GM18873 (cell line): ENCODE results near the gene PTPRM.

Experiments used
- ATAC-seq: cut with Tn5 transposase; IDR thresholded peaks from one replicate; pipeline ENCODE4 v1.9.1; 2021; ENCODE audit warnings: mild to moderate bottlenecking, moderate library complexity, moderate number of reproducible peaks; ENCODE audit not compliant: unreplicated experiment, low FRiP score

PTPRM gene

GRCh38 chr18:7749510-7749981, 182.4 kb downstream of the PTPRM start:
- ATAC-seq: no peak

- ATAC-seq: no peak
Observed at GRCh38 chr18:7750095-7750663, 183.1 kb downstream of the PTPRM start.

DNA sequence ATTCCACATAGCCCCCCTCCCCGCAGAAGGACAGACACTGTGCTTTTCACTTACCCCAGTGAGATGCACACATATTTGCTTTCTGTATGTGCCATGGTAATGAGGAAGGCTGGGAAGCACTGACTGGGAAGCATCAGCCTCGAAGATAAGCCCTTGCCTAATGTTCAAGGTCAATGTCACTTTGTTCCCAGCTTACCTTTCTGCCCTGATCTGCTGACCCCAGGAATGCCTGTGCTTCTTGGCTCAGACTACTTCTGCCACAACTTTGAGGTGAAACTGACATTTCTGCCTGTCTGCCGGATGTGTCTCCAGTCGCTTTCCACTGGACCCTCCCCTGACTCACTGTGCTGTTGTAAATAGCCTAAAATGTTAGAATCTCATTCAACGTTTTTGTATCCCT, 183.8 kb downstream of the PTPRM start:
- ATAC-seq: no peak

- ATAC-seq: no peak
Observed at GRCh38 chr18:7754258-7754657, 187.1 kb downstream of the PTPRM start.

DNA sequence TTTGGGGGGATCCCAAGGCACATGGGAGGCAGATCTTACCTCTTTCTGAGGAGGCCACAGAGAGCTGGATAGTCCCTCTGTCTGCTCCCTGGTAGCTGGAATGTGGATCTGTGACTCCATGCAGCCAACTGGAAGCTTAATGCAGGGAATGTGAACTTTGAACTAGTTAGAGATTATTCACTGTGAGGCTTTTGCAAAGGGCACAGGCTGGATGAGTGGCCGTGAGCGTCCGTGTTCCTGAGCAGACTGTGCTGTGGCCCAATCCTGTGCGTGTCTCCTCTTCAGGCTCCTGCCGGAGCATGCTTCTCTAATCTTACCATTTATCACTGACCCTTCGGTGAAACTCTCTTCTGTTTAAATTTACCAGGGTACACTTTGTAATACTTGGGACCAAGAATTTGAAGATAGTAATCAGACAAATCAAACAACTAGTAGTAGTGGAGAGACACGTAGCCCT, 187.6 kb downstream of the PTPRM start:
- no peak for ATAC-seq

- no peak for ATAC-seq
Observed at GRCh38 chr18:7755753-7756475, 188.8 kb downstream of the PTPRM start.

- no peak for ATAC-seq
Observed at GRCh38 chr18:7757175-7757574, 190.1 kb downstream of the PTPRM start.

- ATAC-seq: no peak
Observed at GRCh38 chr18:7758764-7759163, 191.6 kb downstream of the PTPRM start.

DNA sequence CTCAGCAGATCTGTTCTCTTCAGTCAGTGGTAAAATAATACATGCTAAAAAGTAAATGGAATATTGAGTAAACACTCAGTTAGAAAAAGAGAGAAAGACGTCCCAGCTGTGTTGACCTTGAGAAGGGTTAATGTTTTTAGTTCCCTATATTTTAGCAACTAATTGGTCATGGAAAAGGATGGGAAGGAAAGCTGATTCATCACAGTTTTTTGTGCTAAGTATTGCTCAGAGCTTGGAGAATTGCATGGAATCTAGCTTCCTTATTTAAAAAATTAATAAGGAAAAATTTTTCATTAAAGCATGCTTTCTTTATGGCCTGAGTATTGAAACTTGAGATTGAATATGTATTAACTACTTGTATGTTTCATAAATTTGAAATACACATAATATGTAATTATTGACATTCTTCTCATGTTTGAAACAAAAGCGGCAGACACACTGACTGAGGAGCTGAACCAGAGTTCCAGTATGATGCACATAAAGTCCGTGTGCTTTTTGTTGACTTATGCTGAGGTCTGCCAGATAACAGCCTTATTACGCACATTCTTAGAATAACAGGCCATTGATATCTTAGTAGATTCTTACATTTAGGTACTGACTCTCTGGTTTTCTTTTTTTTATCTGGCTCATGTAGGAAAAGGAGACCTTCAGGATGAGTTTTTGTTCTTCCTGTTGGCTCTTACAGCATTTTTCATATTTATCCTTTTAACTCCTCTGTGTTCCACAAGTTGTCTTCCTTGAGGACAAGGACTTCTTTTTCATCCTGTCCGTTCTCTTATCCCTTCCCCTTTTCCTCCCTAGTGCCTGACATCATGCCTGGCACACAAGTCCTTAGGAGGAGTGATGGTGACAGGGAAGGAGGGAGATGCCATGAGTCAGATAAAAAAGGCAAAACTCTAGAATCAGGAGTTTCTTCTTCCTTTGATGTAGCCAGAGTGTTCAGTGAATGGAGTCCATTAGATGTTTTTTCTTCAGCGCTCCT, 194.1 kb downstream of the PTPRM start:
- ATAC-seq: no peak

DNA sequence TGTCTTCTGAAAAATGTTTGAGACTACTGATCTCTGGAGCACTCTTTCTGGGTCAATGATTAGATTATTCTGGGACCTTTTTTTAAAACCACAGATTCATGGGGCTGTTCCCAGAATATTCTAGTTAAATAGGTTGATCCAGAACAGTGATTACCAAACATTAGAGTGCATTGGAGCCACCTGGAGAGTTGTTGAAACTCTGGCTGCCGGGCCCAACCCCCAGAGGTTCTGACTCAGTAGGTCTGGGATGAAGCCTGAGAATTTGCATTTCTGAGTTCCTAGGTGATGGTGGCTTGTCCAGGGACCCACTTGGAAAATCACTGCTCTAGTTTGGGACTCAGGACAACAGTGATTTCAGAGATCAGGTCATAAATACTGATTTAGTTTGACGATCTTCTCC, 197.3 kb downstream of the PTPRM start:
- no peak for ATAC-seq

- ATAC-seq: no peak
Observed at GRCh38 chr18:7766346-7766745, 199.2 kb downstream of the PTPRM start.

DNA sequence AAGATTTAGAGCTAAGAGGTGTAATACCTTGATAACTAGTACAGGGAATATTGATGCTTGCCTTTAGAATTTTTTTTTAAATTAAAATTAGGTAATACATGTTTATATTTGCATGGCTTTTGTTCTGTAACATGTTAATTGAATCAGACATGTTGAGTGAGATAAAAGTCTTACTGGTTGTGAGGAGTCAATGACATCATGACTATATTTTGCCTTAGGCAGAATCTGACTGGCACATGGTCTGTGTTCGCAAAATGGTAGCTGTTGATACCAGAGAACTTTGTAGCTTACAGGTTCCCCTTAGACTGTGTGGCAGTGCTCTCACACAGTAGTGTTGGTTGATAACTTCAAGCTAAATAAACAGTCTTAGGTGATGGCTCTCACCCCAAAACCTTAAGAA, 199.7 kb downstream of the PTPRM start:
- ATAC-seq: no peak

DNA sequence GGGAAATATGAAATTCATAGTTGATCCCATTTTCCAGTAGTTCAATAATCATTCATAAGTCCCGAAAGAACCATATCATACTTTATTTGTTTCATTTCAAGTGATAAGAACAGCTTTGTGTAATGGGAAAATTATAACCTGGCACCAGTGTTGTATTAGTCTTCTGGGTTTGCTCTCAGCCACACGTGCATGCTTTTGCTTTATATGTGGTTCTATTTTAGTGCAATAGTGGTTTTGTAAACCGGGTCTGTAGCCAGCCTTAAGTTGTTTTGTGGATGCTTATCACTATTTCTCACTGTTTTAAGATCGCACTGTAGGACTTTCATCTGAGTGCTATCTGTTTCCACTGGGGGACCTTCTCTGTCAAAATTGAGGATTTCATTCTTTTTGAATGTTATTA, 203.8 kb downstream of the PTPRM start:
- no peak for ATAC-seq

- no peak for ATAC-seq
Observed at GRCh38 chr18:7772510-7772888, 205.4 kb downstream of the PTPRM start.

GRCh38 chr18:7772951-7773350, 205.8 kb downstream of the PTPRM start:
- no peak for ATAC-seq

- no peak for ATAC-seq
Observed at GRCh38 chr18:7775128-7775527, 208.0 kb downstream of the PTPRM start.

GRCh38 chr18:7775843-7776242, 208.7 kb downstream of the PTPRM start:
- ATAC-seq: no peak

DNA sequence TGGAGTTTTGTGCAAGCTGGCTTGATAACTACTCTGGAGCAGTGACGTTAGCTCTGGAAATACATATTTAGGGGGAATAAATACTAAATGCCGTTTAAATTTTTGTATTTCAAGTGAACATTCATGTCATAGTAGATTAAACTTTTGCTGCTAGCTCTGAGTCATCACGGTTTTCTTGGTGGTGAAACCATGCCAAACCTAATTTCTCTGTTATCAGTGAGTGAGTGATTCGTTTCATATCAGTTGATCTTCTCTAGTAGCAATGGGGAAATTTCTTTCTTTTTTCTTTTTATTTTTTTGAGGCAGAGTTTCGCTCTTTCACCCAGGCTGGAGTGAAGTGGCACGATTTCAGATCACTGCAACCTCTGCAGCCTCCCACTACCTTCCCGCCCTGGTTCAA, 211.1 kb downstream of the PTPRM start:
- ATAC-seq: no peak

DNA sequence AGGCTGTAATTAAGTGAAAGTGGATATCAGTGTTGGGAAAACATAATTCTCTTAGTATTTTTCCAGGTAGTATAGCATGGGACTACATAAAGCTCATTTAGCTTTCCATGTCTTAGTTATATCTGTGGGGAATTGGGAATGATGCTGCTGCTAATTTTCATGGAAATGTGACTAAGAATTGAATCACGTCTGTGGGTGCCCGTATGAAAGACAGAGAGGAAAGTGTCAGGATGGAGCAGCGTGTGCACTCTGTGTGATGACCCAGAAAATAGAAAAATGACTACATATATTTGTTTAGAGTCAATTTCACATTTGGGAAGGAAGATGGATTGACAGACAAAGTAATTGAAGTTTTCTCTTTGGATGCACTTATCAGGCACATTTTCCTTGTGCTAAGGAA, 212.1 kb downstream of the PTPRM start:
- ATAC-seq: no peak

DNA sequence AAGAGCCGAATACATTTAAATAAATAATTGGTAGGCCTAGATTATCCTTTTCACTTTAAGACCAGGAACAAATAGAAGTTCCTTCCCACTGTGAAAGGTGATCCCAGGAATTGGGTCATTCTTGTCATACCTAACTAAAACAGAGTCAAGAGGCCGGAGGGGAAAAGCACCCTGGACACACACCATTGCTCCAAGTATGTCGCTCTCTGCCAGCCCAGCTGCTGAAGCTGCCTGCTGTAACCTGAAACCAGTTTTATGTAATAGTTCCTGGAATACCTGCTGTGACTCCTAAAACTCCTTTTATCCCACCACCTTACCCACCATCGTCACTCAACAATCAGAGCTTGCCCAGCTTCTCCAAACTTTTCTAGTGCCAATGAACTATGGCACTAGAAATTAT, 217.1 kb downstream of the PTPRM start:
- no peak for ATAC-seq

DNA sequence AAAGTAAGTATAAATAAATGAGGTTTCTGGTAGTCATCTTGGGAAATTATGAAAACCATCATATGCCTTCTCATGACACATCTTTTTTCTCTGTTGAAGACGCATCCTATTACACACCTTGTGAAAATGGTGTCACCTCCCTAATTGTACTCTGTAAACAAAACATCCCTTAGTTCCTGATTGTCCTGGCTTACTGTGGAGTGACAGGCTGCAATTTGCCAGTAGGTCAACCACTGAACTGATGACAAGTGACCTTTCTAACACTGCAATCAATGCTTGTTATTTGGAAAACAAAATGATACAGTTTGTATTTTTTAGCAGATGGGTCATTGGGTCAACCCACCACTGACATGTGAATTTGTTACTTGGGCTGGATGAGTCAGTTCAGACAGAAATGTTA, 219.5 kb downstream of the PTPRM start:
- ATAC-seq: no peak
